ENCODE results near the gene GJA1.

GRCh38 chr6:121439475-121439874 is 4.0 kb downstream of the GJA1 start:
- TF ChIP-seq CTCF (conservative IDR thresholded peaks at IDR 0.05; ENCODE audit: low read length) (no peak), EZH2phosphoT487 (IDR thresholded peaks at IDR 0.05; ENCODE audit: borderline replicate concordance) (no peak)
